Endodermal cell (in vitro differentiated cells): ENCODE measurements around the gene HPN. TPM values are rescaled to one million over a fixed set of nuclear protein-coding genes. Genes with fewer than 3 reads are reported as not detected.

ENCODE experiments used
- DNase-seq: peaks from one replicate; pipeline ENCODE4 v3.0.0-alpha.2; 2017
- H3K27ac ChIP-seq: 2 replicates; pipeline ENCODE4 v1.5.1; 2013; ENCODE audit warnings: mild to moderate bottlenecking, low read depth, low read length, moderate library complexity
- H3K27me3 ChIP-seq: 2 replicates; pipeline ENCODE4 v1.6.1; 2013; ENCODE audit warnings: mild to moderate bottlenecking, low read length, moderate library complexity; ENCODE audit not compliant: insufficient read depth, control insufficient read depth, poor library complexity, severe bottlenecking
- H3K36me3 ChIP-seq: 2 replicates; pipeline ENCODE4 v1.7.0; 2013; ENCODE audit warnings: mild to moderate bottlenecking, low read length, moderate library complexity; ENCODE audit not compliant: control insufficient read depth, insufficient read depth
- H3K4me1 ChIP-seq: one replicate; pipeline ENCODE4 v1.7.0; 2013; ENCODE audit warnings: low read length; ENCODE audit not compliant: control insufficient read depth, insufficient read depth
- H3K4me3 ChIP-seq: 2 replicates; pipeline ENCODE4 v1.5.1; 2013; ENCODE audit warnings: mild to moderate bottlenecking, low read length, moderate library complexity
- H3K9ac ChIP-seq: 2 replicates; pipeline ENCODE4 v1.6.1; 2013; ENCODE audit warnings: mild to moderate bottlenecking, low read length, moderate library complexity; ENCODE audit not compliant: poor library complexity, severe bottlenecking; ENCODE audit errors: extremely low read depth
- H3K9me3 ChIP-seq: 2 replicates; pipeline ENCODE4 v1.6.1; 2013; ENCODE audit warnings: mild to moderate bottlenecking, low read length, moderate library complexity; ENCODE audit not compliant: control insufficient read depth
- H3K27ac Mint-ChIP-seq: 2 replicates; pipeline ENCODE4 v1.8.0; 2020; ENCODE audit warnings: mixed read lengths
- H3K27me3 Mint-ChIP-seq: 2 replicates; pipeline ENCODE4 v1.8.0; 2021; ENCODE audit warnings: mild to moderate bottlenecking, mixed read lengths; ENCODE audit not compliant: insufficient read depth
- H3K36me3 Mint-ChIP-seq: 2 replicates; pipeline ENCODE4 v1.8.0; 2020; ENCODE audit warnings: low read depth, mixed read lengths
- H3K4me1 Mint-ChIP-seq: 2 replicates; pipeline ENCODE4 v1.8.0; 2020; ENCODE audit warnings: mixed read lengths
- H3K4me3 Mint-ChIP-seq: 2 replicates; pipeline ENCODE4 v1.8.0; 2020; ENCODE audit warnings: mild to moderate bottlenecking, moderate library complexity, mixed read lengths
- H3K9me3 Mint-ChIP-seq: 2 replicates; pipeline ENCODE4 v1.8.0; 2020; ENCODE audit warnings: mild to moderate bottlenecking, mixed read lengths
- WGBS, 2 experiments: methylation state at CpG; one replicate each; pipeline versions ENCODE4 v1.1.5 to v1.1.7; 2013; ENCODE audit warnings: missing lambda C conversion rate in 2 of 2, mixed read lengths in 1 of 2; ENCODE audit not compliant: insufficient coverage in 1 of 2, insufficient read length in 1 of 2; 5-methylcytosine and 5-hydroxymethylcytosine counted together
- total RNA-seq, 2 donors: library from RNA; stranded (reverse); fragmentation: NEBNext Ultra II Directional in 1 of 2; extraction: Animal tissue kit (Norgen Biotek cat#: 25700) in 1 of 2; gene quantifications; 2 replicates in 1 of 2; 3 replicates in 1 of 2; pipeline ENCODE4 v1.2.1, GENCODE V29; 2021
- TF ChIP-seq, protein P1 (sequence below): fragments of 200-600 bp; sonication (generic); conservative IDR thresholded peaks from 2 replicates; pipeline ENCODE4 v1.5.0; 2021; ENCODE audit warnings: antibody characterized with exemption, mild to moderate bottlenecking

HPN gene
- total RNA-seq, 2 donors from 2014 or later, result 29.0 to 49.6 TPM

DNA sequence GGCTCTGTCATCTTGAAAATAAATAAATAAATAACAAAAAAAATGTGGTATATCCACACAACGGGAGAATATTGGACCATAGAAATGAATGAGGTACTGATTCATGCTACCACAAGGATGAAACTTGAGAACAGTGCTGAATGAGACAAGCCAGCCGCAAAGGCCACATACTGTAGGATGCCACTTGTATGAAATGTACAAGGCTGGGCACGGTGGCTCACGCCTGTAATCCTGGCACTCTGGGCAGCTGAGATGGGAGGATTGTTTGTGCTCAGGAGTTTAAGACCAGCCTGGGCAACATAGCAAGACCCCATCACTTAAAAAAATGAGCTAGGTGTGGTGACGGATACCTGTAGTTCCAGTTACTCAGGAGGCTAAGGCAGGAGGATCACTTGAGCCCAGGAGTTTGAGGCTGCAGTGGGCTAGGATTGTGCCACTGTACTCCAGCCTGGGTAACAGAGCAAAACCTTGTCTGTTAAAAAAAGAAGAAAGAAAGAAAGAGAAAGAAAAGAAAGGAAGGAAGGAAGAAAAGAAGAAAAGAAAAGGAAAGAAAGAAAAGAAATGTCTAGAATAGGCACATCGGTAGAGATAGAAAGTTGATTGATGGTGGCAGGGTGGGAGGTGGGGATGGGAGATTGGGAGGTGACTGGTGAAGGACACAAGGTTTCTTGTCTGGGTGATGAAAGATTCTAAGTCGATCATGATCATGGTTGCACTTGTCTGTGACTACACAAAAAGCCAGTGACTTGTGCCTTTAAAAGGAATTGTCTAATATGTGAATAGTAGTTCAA lies 20.3 kb downstream of the HPN start:
- Mint-ChIP-seq H3K27ac (no peak overlapping the region), H3K4me3 (no peak overlapping the region), H3K9me3 (peaks cover 2% of the 10 kb centered on the region), H3K27me3 (peaks cover 2% of the 10 kb centered on the region), H3K36me3 (no peaks in the 10 kb centered on the region), H3K4me1 (no peaks in the 10 kb centered on the region)
- no peak overlapping the region for H3K27ac ChIP-seq
- DNase-seq, result no peak
- no peaks in the 10 kb centered on the region for H3K36me3 ChIP-seq
- H3K9ac ChIP-seq, result no peak overlapping the region
- WGBS, 2 experiments, result 87 to 94% methylated on average over 7 of the region's 7 CpGs
- H3K4me3 ChIP-seq, result no peak overlapping the region
- H3K27me3 ChIP-seq, result no peaks in the 10 kb centered on the region
- H3K4me1 ChIP-seq, result no peaks in the 10 kb centered on the region
- TF ChIP-seq, protein P1, sequence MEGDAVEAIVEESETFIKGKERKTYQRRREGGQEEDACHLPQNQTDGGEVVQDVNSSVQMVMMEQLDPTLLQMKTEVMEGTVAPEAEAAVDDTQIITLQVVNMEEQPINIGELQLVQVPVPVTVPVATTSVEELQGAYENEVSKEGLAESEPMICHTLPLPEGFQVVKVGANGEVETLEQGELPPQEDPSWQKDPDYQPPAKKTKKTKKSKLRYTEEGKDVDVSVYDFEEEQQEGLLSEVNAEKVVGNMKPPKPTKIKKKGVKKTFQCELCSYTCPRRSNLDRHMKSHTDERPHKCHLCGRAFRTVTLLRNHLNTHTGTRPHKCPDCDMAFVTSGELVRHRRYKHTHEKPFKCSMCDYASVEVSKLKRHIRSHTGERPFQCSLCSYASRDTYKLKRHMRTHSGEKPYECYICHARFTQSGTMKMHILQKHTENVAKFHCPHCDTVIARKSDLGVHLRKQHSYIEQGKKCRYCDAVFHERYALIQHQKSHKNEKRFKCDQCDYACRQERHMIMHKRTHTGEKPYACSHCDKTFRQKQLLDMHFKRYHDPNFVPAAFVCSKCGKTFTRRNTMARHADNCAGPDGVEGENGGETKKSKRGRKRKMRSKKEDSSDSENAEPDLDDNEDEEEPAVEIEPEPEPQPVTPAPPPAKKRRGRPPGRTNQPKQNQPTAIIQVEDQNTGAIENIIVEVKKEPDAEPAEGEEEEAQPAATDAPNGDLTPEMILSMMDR, result no peak
- H3K9me3 ChIP-seq, result no peaks in the 10 kb centered on the region

- Histone ChIP-seq H3K9me3 (no peaks in the 10 kb centered on the region), H3K27me3 (no peaks in the 10 kb centered on the region), H3K4me1 (no peaks in the 10 kb centered on the region), H3K4me3 (no peak overlapping the region), H3K36me3 (no peaks in the 10 kb centered on the region), H3K9ac (no peak overlapping the region), H3K27ac (no peak overlapping the region)
- no peak for DNase-seq
- peaks cover 2% of the 10 kb centered on the region for H3K27me3 Mint-ChIP-seq
- H3K36me3 Mint-ChIP-seq, result no peaks in the 10 kb centered on the region
- WGBS, 2 experiments, result 92 to 95% methylated on average over 6 to 7 of the region's 7 CpGs
- no peaks in the 10 kb centered on the region for H3K4me1 Mint-ChIP-seq
- no peak overlapping the region for H3K27ac Mint-ChIP-seq
- no peak overlapping the region for H3K4me3 Mint-ChIP-seq
- H3K9me3 Mint-ChIP-seq, result peaks cover 3% of the 10 kb centered on the region
- TF ChIP-seq, protein P1, result no peak
Observed at GRCh38 chr19:35062942-35063341, 21.4 kb downstream of the HPN start.

GRCh38 chr19:35063940-35064818 lies 22.7 kb downstream of the HPN start:
- H3K9me3 ChIP-seq, result no peaks in the 10 kb centered on the region
- Mint-ChIP-seq H3K4me1 (peaks cover 7% of the 10 kb centered on the region), H3K27ac (no peak overlapping the region), H3K9me3 (peaks cover 3% of the 10 kb centered on the region), H3K4me3 (no peak overlapping the region), H3K27me3 (peaks cover 2% of the 10 kb centered on the region), H3K36me3 (no peaks in the 10 kb centered on the region)
- no peaks in the 10 kb centered on the region for H3K27me3 ChIP-seq
- TF ChIP-seq, protein P1, result no peak
- no peaks in the 10 kb centered on the region for H3K4me1 ChIP-seq
- WGBS, 2 experiments, result 89 to 95% methylated on average over 10 of the region's 10 CpGs
- H3K4me3 ChIP-seq, result no peak overlapping the region
- no peak for DNase-seq
- H3K9ac ChIP-seq, result no peak overlapping the region
- H3K36me3 ChIP-seq, result no peaks in the 10 kb centered on the region
- no peak overlapping the region for H3K27ac ChIP-seq
